HL-60 (cell line): Measurements from ENCODE around the gene HTR7.

Experiments
- DNase-seq, 2 experiments: peaks; one replicate each; pipeline ENCODE4 v3.0.0-alpha.2; 2010 to 2020; ENCODE audit warnings: low read depth in 1 of 2, low spot score in 1 of 2
- H3K27ac ChIP-seq: fragments of 250-450 bp; sonication (Bioruptor Pico); replicated peaks from 2 replicates; pipeline ENCODE4 v1.5.1; 2020; ENCODE audit warnings: mild to moderate bottlenecking, moderate library complexity
- H3K27me3 ChIP-seq: fragments of 250-450 bp; sonication (Bioruptor Pico); 2 replicates; pipeline ENCODE4 v1.5.1; 2021; ENCODE audit warnings: mild to moderate bottlenecking, moderate library complexity; ENCODE audit not compliant: insufficient read depth, poor library complexity, severe bottlenecking
- H3K4me3 ChIP-seq: replicated peaks from 2 replicates; pipeline ENCODE4 v1.5.1; 2011; ENCODE audit warnings: mild to moderate bottlenecking, control low read depth, low read length; ENCODE audit not compliant: insufficient read depth
- CTCF ChIP-seq: IDR thresholded peaks from one replicate; pipeline ENCODE4 v1.5.1; 2011; ENCODE audit warnings: low read length, control low read depth, inconsistent platforms; ENCODE audit not compliant: insufficient read depth
- GABPA ChIP-seq: IDR thresholded peaks from 2 replicates; pipeline ENCODE4 v1.6.1; 2012; ENCODE audit warnings: low read depth
- POLR2AphosphoS5 ChIP-seq: IDR thresholded peaks from 2 replicates; pipeline ENCODE4 v1.6.1; 2012; ENCODE audit warnings: low read depth
- REST ChIP-seq: IDR thresholded peaks from 2 replicates; pipeline ENCODE4 v1.6.1; 2012; ENCODE audit warnings: low read depth; ENCODE audit not compliant: insufficient replicate concordance
- SPI1 ChIP-seq: IDR thresholded peaks from 2 replicates; pipeline ENCODE4 v1.6.1; 2012; ENCODE audit warnings: low read depth, mild to moderate bottlenecking, borderline replicate concordance

HTR7 gene

GRCh38 chr10:90734415-90734814 lies 123.4 kb downstream of the HTR7 start:
- no peak for TF ChIP-seq REST
- no peak for TF ChIP-seq GABPA
- TF ChIP-seq SPI1 = no peak
- no peak for TF ChIP-seq CTCF
- no peak for TF ChIP-seq POLR2AphosphoS5
- Histone ChIP-seq H3K27ac (no peak overlapping the region), H3K27me3 (no peaks in the 10 kb centered on the region), H3K4me3 (no peak overlapping the region)
- no peak for DNase-seq

GRCh38 chr10:90732581-90732980 lies 125.3 kb downstream of the HTR7 start:
- no peaks in the 10 kb centered on the region for H3K27me3 ChIP-seq
- no peak overlapping the region for H3K4me3 ChIP-seq
- no peak overlapping the region for H3K27ac ChIP-seq
- DNase-seq = no peak
- no peak for TF ChIP-seq REST
- TF ChIP-seq POLR2AphosphoS5 = no peak
- no peak for TF ChIP-seq SPI1
- no peak for TF ChIP-seq GABPA
- TF ChIP-seq CTCF = no peak

GRCh38 chr10:90723416-90724068 lies 134.3 kb downstream of the HTR7 start:
- DNase-seq = no peak
- H3K27me3 ChIP-seq = no peaks in the 10 kb centered on the region
- TF ChIP-seq GABPA (no peak), POLR2AphosphoS5 (no peak), REST (no peak), SPI1 (no peak), CTCF (no peak)
- no peak overlapping the region for H3K27ac ChIP-seq
- no peak overlapping the region for H3K4me3 ChIP-seq
